HG03039 (cell line): Measurements from ENCODE around the gene ATP6V0E2.
A peak's percentile ranks its signal among the peaks of the same experiment; 100 is the strongest.
"Not testable (repeated sequence)": the region's sequence is repeated elsewhere in the genome, so short reads cannot be mapped to it uniquely, and the experiment has no call there.

Experiments used
- ATAC-seq: cut with Tn5 transposase; IDR thresholded peaks from one replicate; pipeline ENCODE4 v1.9.1; 2021; ENCODE audit warnings: mild to moderate bottlenecking, moderate library complexity; ENCODE audit not compliant: unreplicated experiment

The ATP6V0E2 gene

DNA sequence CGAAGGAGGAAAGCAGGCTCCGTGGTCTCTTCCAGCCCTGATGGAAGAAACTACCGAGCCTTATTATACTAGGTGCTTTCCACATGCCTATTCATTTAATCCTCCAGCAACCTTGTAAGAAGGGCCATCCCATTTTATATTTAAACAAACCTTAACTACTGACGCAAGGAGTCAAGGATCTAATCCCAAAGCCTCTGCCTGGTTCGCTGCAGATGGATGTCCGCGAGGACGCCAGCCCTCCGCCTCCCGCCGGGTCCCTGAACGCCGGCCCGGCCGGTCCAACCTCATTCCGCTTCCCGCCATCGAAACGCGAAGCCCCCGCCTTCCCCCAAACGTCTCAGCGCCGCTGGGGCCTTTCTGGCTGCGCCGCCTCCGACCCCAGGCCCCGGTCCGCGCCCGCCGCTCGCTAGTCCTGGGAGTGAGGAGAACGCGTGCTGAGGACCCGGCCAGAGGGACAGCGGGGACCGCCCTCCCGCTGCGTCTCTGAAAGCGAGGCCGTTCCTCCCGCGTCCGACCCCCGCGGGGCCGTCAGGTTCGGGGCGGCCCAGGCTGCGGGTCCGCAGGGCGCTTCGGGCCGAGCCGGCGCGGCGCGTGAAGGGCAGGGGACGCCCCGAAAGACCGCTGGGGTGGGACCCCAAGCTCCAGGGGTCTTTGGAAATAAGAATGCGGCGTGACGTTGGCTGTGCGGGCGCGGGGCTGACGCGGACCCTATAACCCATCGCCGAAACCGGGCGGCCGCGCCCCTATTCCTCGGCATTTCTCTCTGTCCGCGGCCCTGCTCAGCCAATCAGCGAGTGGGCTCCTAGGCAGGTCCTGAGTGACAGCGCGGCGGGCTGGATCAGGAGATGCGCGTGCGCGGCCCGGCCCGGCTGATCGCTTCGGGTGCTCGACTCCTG lies at the start of gene ATP6V0E2:
TSS of gene ATP6V0E2 (plus strand) at position 896 of the 896 bp plus-strand sequence. CDS start 97 bp downstream, outside the sequence.
- peak; percentile 92 for ATAC-seq

DNA sequence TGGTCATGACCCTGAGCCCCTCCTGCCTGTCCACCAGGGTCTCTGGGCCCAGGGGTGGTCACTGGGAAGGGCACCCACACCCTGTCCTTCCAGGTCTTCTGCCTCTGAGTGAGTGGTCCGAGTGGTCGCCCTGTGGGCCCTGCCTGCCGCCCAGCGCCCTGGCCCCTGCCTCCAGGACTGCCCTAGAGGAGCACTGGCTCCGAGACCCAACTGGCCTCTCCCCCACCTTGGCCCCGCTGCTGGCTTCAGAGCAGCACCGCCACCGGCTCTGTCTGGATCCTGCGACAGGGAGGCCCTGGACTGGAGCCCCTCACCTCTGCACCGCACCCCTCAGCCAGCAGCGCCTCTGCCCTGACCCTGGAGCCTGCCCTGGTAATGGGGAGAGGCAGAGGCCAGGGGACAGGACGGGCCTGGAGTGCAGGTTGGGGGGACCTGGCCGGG lies 49.4 kb upstream of the ATP6V0E2 start:
- no peak for ATAC-seq

DNA sequence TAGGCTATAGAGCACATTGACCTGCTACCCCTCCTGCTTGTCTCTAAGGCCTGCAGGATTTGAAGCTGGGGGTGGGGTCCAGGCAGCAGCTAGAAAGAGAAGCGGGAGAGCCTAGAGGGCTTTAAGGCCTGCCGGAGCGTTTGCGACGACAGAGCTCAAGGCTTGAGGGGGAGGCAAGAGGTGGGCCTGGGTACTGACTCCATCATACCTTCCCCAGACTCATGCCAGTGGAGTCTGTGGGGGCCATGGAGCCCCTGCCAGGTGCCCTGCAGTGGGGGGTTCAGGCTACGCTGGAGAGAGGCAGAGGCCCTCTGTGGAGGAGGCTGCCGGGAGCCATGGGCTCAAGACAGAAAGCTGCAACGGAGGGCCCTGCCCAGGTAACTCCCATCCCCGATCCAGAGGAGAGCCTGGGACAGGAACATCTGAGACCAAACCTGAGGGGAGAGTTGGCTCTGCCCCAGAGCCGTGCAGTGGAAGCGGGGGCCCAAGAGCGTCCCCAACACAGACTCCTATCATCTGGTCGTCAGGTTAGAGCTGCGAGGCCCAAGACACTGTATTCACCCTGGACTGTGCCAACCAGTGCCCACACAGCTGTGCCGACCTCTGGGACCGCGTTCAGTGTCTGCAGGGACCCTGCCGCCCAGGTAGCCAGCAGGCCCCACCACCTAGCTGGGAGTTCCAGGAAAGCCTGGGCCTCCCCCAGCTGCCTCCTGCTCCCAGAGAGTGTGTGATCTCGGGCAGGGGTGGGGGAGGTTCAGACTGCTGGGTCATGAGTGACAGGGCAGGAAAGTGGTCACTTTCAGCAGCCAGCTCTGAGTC lies 48.8 kb upstream of the ATP6V0E2 start:
- ATAC-seq = no peak

DNA sequence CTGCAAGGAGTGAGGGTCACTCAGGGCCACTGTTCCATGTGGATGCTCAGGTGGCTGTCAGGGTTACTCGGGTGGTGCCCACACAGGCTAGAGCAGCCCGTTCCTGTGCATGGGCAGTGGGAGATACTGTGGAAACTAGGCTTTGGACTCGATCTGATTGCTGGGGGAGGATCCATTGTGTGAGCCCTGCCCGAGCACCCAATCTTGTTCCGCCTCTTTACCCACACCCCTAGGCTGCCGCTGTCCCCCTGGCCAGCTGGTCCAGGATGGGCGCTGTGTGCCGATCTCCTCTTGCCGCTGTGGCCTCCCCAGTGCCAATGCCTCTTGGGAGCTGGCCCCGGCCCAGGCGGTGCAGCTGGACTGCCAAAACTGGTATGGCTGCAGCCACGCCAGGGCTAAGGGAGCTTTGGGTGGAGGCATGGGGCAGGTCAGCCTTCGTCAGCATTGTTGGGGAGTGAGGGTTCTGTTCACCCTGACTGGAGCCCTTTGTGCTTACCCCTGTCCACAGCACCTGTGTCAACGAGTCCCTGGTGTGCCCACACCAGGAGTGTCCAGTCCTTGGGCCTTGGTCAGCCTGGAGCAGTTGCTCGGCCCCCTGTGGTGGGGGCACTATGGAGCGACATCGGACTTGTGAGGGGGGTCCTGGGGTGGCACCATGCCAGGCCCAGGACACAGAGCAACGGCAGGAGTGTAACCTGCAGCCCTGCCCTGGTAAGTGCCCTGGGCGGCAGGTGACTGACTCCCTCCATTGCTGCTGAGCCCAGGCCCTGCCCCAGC lies 48.0 kb upstream of the ATP6V0E2 start:
- no peak for ATAC-seq

DNA sequence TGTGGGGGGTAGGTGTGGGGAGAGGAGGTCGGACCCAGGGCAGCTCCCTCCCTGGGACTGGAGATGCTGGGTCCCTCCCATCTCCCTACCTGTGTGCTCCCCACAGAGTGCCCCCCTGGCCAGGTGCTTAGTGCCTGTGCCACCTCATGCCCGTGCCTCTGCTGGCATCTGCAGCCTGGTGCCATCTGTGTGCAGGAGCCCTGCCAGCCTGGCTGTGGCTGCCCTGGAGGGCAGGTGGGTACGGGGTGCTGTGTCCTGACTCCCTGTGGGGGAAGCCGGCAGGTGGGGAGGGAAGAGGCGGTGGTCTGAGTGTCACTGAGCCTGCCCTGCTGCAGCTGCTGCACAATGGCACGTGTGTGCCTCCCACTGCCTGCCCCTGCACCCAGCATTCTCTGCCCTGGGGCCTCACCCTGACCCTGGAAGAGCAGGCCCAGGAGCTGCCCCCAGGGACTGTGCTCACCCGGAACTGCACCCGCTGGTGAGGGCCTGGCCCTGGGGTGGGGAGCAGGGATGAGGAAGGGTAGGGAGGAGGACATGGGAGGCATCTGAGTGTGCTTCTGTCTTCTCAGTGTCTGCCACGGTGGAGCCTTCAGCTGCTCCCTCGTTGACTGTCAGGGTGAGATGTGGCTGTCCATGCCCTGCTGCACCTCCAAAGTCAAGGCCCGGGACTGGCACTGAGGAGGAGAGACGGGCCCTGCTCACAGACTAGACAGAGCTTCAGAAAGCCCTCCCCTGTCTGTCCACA lies 47.3 kb upstream of the ATP6V0E2 start:
- ATAC-seq = no peak

DNA sequence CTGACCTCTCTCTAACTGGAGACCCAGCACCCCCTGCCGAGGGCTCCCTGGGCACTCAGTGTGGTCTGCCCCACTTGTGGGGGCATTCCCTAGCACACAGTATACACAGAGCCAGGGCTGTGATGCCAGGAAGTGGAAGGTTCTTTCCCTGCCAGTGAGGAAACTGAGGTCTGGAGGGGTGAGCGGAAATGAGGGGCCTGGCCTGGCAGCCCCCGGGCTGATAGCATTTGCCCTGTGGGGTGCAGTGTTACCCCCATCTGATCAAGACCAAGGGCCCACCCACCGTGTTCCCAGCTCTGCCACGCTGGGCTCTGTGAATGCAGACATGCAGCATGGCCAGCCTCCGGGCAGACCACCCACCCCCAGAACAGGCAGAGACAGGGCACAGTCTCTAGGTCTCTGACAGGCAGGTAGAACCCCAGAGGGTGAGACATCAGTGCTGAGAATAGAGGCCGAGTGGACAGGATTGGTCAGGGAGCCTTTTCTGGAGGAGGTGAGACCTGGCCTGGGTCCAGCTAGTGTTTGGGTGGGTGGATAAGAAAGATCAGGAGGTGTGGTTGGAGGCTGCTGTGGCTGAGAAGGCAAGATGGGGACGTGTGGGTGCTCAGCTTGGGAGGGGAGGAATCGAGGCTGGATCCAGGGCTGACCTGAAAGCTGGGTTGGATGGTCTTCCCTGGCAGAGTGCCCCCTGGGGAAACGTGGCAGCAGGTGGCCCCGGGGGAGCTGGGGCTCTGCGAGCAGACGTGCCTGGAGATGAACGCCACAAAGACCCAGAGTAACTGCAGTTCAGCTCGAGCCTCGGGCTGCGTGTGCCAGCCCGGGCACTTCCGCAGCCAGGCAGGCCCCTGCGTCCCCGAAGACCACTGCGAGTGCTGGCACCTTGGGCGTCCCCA lies 46.4 kb upstream of the ATP6V0E2 start:
- ATAC-seq = no peak

DNA sequence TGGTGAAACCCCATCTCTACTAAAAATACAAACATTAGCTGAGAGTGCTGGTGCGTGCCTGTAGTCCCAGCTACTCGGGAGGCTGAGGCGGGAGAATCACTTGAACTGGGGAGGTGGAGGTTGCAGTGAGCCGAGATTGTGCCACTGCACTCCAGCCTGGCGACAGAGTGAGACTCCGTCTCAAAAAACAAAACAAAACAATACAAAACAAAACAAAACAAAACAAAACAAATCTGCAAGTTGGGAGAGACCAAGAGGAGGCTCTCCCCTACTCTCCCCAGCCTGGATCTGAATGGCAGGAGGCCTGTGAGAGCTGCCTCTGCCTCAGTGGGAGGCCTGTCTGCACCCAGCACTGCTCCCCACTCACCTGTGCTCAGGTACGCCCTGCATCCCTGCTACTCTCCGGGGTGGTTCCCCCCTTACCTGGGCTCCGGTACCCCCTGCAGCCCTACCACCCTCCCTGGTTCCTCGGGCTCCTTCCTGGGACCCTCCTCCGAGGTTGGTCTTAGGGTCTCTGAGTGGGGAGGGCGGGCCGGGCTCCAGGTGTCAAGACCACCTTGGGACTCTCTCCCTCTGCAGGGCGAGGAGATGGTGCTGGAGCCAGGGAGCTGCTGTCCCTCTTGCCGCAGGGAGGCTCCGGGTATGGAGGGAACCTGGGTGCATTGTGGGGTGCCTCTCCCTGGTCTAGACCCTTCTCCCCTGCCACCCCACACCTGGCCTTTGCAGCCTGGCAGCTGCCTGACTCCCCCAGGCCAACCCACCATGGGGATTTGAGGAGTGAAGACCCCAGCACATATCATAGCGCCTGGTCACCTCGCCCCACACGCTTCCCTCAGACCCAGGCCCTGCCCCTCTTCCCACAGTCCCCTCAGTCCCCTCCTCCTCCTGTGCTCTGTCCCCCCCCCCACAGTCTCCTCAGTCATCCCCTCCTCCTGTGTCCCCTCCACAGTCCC lies 45.1 kb upstream of the ATP6V0E2 start:
- no peak for ATAC-seq

DNA sequence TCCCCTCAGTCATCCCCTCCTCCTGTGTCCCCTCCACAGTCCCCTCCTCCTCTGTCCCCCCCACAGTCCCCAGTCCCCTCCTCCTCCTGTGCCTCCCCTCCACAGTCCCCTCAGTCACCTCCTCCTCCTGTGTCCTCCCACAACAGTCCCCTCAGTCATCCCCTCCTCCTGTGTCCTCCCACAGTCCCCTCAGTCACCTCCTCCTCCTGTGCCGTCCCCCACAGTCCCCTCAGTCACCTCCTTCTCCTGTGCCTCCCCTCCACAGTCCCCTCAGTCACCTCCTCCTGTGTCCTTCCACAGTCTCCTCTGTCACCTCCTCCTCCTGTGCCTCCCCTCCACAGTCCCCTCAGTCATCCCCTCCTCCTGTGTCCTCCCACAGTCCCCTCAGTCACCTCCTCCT lies 43.2 kb upstream of the ATP6V0E2 start:
- ATAC-seq = not testable (repeated sequence)

DNA sequence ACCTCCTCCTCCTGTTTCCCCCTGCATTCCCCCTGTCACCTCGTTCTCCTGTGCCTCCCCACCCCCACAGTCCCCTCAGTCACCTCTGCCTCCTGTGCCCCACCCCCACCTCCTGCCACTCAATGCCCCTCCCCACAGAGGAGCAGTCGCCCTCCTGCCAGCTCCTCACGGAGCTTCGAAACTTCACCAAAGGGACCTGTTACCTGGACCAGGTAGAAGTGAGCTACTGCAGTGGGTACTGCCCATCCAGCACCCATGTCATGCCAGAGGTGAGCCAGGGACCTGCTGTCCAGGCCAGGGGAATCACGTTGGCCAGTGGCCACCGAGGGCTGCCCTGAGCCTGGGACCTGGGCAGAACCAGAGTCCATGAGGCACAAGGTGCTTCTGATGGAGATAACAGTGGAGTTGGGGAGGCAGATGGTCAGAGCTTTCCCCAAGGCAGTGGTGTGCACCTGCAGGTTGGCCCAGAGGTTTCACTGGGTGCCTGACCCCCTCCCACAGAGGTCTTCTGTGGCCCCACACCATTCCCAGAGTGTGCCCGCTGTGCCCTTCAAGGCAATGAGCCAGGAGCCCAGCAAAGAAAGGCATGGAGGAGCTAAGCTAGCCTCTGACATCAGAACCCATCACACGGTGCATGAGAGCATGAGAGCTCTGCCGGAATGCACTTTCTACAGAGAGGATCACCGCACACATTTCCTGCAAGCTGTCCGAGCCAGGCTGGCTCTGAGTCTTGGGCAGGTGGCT lies 42.6 kb upstream of the ATP6V0E2 start:
- ATAC-seq = no peak

DNA sequence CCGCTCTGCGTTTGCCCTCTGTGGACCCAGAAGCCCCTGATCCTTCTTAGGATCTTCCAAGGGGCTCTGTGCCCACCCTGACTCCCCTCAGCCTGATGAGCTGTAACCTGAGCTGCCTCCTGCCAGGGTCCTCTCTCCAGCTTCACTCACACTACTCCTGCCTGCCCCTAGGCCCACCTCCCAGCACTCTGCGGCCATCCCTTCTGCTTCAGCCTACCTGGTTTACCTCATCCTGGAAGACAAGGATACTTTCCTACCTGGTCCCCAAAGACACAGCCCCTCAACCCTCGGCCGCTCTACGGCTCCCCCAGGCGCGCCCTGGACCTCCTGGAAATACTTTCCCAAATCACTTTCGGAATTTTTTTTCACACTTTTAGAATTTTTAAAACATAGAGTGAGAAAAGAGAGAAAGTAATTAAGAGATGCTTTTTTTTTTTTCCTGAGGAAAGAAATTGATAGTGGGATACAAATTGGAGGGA lies 42.0 kb upstream of the ATP6V0E2 start:
- no peak for ATAC-seq

DNA sequence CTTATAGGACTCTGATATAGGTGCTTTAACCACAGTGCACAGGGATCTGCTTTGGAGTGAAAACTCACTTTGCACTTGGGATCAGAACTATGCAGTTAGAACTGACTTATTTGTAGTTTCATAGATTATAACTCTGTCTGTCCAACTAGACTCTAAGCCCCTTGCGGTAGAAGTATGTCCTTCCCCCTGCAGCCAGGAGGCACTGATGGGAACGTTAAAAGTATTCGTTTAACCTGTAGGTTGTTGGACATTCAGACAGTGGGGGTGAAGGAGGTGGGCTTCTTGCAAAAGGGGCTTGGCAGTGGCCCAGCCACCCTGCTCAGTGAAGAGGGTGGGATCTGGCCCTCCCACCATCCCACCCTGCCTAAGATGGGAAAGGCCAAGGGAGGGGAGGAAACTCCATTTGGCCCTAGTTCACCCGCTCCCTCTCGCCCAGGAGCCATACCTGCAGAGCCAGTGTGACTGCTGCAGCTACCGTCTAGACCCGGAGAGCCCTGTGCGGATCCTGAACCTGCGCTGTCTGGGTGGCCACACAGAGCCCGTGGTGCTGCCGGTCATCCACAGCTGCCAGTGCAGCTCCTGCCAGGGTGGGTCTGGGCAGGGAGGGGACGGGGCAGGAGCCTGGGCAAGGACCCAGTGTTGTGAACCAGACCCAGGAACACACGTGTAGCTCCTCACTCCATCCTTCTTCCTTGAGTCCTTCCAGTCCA lies 41.3 kb upstream of the ATP6V0E2 start:
- ATAC-seq = no peak

DNA sequence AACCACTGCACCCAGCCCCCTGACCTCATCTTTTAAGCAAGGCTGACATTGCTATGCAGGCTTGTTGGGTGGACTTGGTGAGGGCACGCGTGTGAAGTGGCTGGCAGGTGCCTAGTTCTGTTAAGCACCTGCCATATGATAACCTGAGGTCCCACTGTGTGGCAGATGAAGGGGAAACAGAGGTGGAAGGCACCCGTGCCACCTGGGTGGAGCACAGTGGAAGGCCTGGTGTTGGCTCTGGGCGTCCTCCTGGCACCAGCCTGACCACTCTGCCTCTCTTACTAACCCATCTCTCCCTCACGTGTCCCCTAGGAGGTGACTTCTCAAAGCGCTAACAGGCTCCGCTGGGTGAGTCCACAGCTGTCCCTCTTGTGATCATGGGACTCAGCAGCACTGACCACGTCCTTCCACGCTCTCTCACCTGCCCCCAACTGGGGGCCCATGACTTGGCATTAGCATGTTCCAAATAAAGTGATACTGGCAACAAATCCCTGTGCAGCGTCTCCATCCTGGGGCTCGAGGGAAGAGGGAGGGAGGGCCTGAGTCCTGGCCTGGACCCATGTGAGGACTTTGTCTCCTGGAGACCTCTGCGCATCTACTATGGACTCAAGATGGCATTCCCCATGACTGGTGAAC lies 40.2 kb upstream of the ATP6V0E2 start:
- ATAC-seq = no peak

DNA sequence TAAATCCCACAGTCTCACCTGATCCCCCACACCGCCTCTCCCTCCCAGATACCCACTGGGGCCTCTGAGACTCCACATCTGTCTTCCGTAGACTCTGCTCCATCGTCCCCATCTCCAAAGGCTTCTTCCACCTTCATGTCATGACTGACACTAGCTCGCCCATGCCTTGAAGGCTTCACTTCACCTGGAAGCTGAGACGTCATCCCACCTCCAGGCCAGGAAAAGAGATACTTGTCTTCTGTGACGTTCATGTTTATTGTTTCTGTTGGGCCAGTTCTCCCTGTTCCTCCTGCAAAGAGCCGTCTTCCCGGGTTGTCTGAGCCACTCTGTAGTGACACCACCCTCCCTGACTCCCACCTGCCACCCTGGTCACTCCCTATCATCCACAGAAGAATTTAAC lies 39.2 kb upstream of the ATP6V0E2 start:
- ATAC-seq = no peak

DNA sequence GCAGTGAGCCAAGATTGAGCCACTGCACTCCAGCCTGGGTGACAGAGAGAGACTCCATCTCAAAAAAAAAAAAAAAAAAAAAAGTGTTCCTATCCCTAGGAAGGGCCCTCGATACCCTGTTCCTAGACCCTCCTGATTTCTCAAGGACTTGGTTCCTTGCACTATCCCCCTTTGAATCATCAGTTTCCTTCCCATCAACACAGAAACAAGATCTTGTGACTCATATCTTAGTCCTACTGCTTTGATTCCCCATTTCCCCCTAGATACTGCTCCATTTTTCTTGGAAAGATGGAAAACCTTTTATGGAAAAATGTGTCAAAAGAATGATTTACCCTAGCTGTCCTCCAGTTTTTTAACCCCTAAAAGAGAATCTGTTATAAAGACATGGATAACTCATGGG lies 37.3 kb upstream of the ATP6V0E2 start:
- ATAC-seq = no peak

DNA sequence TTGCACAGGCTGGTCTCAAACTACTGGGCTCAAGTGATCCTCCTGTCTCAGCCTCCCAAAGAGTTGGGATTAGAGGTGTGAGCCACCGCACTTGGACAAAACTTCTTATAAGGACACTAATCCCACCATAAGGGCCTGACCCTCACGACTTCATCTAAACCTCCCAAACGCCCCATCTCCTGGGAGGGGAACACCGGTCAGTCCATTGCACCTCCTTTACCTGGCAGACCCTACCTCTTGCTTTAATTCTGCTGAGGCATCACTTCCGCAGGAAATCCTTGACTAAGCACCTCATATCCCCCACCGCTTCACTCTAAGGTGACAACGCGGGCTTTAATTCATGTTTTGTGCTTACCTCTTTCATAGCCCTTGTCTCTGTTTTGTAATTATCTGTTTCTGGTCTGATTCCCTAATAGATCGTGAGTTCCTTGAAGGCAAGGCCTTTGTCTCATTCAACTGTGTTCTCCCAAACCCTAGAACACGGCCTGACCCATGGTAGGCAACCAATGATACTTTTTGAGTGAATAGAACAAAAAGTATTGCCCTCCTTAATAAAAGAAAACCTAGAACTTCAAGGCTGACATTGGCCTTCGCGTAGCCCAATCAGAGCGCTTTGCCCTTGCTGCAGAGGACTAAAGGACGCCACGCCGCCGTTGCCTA lies 36.1 kb upstream of the ATP6V0E2 start:
- ATAC-seq = no peak
